ENCODE measurements around the gene PCOLCE2.

Gene PCOLCE2

GRCh38 chr3:142778541-142778940, 110.3 kb downstream of the PCOLCE2 start:
- TF ChIP-seq GLIS3 (CRISPR knock-in tag; IDR thresholded peaks at IDR 0.05) (no peak), ZC3H10 (CRISPR knock-in tag; IDR thresholded peaks at IDR 0.05) (no peak), ARNTL (CRISPR knock-in tag; IDR thresholded peaks at IDR 0.05; ENCODE audit: borderline replicate concordance, low read depth) (no peak), OSR1 (CRISPR knock-in tag; IDR thresholded peaks at IDR 0.05) (no peak), BACH2 (CRISPR knock-in tag; IDR thresholded peaks at IDR 0.05; ENCODE audit: borderline replicate concordance) (no peak), PPARA (CRISPR knock-in tag; IDR thresholded peaks at IDR 0.05; ENCODE audit: borderline replicate concordance) (no peak), ESRRG (CRISPR knock-in tag; IDR thresholded peaks at IDR 0.05) (no peak), ZNF8 (CRISPR knock-in tag; IDR thresholded peaks at IDR 0.05) (no peak), SNAI2 (CRISPR knock-in tag; IDR thresholded peaks at IDR 0.05) (no peak)
- no peak for ATAC-seq

GRCh38 chr3:142777927-142778326, 111.0 kb downstream of the PCOLCE2 start:
- no peak for TF ChIP-seq CSDC2 (CRISPR knock-in tag; IDR thresholded peaks at IDR 0.05)
- no peak for TF ChIP-seq ZC3H10 (CRISPR knock-in tag; IDR thresholded peaks at IDR 0.05)
- no peak for TF ChIP-seq PPARA (CRISPR knock-in tag; IDR thresholded peaks at IDR 0.05; ENCODE audit: borderline replicate concordance)
- no peak for TF ChIP-seq GLIS3 (CRISPR knock-in tag; IDR thresholded peaks at IDR 0.05)
- TF ChIP-seq TOX (CRISPR knock-in tag; IDR thresholded peaks at IDR 0.05; ENCODE audit: borderline replicate concordance): no peak
- no peak for TF ChIP-seq ARNTL (CRISPR knock-in tag; IDR thresholded peaks at IDR 0.05; ENCODE audit: borderline replicate concordance, low read depth)
- TF ChIP-seq SNAI2 (CRISPR knock-in tag; IDR thresholded peaks at IDR 0.05): no peak
- TF ChIP-seq RARB (CRISPR knock-in tag; IDR thresholded peaks at IDR 0.05): no peak
- TF ChIP-seq OSR1 (CRISPR knock-in tag; IDR thresholded peaks at IDR 0.05): no peak
- TF ChIP-seq ZFP30 (CRISPR knock-in tag; IDR thresholded peaks at IDR 0.05): no peak
- TF ChIP-seq ZNF70 (CRISPR knock-in tag; IDR thresholded peaks at IDR 0.05): no peak
- TF ChIP-seq CSRNP3 (CRISPR knock-in tag; IDR thresholded peaks at IDR 0.05): no peak
- no peak for TF ChIP-seq ZFP3 (CRISPR knock-in tag; IDR thresholded peaks at IDR 0.05)
- no peak for ATAC-seq

GRCh38 chr3:142768338-142768737, 120.5 kb downstream of the PCOLCE2 start:
- TF ChIP-seq CSDC2 (CRISPR knock-in tag; IDR thresholded peaks at IDR 0.05): no peak
- no peak for TF ChIP-seq SNAI2 (CRISPR knock-in tag; IDR thresholded peaks at IDR 0.05)
- TF ChIP-seq ISL1 (CRISPR knock-in tag; IDR thresholded peaks at IDR 0.05): no peak
- TF ChIP-seq PATZ1 (CRISPR knock-in tag; IDR thresholded peaks at IDR 0.05; ENCODE audit: borderline replicate concordance): no peak
- no peak for TF ChIP-seq GLIS3 (CRISPR knock-in tag; IDR thresholded peaks at IDR 0.05)
- no peak for TF ChIP-seq ESRRG (CRISPR knock-in tag; IDR thresholded peaks at IDR 0.05)
- TF ChIP-seq TCF4 (CRISPR knock-in tag; IDR thresholded peaks at IDR 0.05; ENCODE audit: borderline replicate concordance): no peak
- no peak for TF ChIP-seq ZNF70 (CRISPR knock-in tag; IDR thresholded peaks at IDR 0.05)
- TF ChIP-seq TSHZ2 (CRISPR knock-in tag; IDR thresholded peaks at IDR 0.05): no peak
- no peak for TF ChIP-seq CSRNP3 (CRISPR knock-in tag; IDR thresholded peaks at IDR 0.05)
- TF ChIP-seq ZNF8 (CRISPR knock-in tag; IDR thresholded peaks at IDR 0.05): no peak
- no peak for TF ChIP-seq ZFP3 (CRISPR knock-in tag; IDR thresholded peaks at IDR 0.05)
- no peak for ATAC-seq

All from SK-N-SH treated with all-trans-retinoic acid at 6 μM for 48 hours (cell line).